ENCODE data around the gene KRT79. TPM values are rescaled to one million over a fixed set of nuclear protein-coding genes. Genes with fewer than 3 reads are reported as not detected.

KRT79 gene
- total and polyA plus RNA-seq, 9 of the 15 experiments (the other 6 are each of a cell fraction or from before 2014, with no cell fraction given) = 0.03 to 2.3 (median 0.23) TPM; not detected in 2

DNA sequence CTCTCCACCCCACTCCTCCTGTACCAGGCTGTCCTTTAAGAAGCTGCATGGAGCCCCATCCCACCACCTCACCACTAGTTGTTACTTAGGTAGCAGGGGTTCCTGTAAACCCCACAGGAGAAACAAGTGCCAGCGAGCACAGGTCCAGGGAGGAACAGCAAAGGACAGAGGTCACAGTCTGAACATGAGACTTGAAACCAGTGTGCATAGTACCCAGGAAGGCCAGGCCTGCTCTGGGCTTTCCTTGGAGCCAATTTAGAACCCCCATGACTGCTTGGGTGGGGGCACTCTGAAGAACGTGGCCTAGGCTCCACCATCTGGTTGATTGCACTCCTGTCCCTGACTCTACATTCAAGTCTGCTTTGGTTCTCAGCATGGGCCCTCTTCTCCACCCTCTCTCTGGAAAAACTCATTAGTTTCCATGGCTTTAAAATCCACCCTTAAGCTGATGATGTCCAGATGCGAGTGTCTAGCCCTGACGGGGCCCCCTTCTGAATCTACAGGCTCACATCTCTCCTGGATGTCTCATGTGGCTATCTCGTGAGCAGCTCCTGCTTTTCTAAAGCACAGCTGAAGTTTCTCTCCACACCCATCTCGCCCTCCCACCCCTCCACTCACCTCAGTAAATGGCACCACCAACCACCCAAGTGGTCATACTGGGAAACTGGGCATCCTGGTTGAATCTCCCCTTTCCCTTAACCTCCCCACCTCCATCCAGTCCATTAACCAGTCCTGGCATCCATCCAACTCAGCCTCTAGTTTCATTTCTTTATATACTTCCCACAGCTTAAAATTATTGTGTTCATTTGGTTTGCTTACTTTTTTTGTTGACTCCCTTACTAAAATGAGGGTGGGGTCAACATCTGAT, 46.6 kb downstream of the KRT79 start:
- Histone ChIP-seq H3K27me3 (ENCODE audit: control insufficient read depth in 2 of 2, insufficient read depth in 2 of 2, low read length in 2 of 2) (peaks cover 8 to 22% of the 10 kb centered on the region in 2 experiments; a peak in 3 of 5 replicates), H3K9me1 (ENCODE audit: control insufficient read depth, insufficient read depth, low read length) (no peaks in the 10 kb centered on the region), H4K20me1 (replicated peaks; ENCODE audit: control insufficient read depth, insufficient read depth, low read length) (no peaks in the 10 kb centered on the region), H3K4me3 (no peak overlapping the region), H3K4me1 (replicated peaks in 1 of 2; ENCODE audit: control insufficient read depth in 2 of 2, insufficient read depth in 2 of 2, low read length in 2 of 2) (peaks cover 8 to 17% of the 10 kb centered on the region in 2 experiments; a peak in 4 of 5 replicates), H3K9me3 (replicated peaks; ENCODE audit: control insufficient read depth, insufficient read depth, low read depth, low read length) (no peaks in the 10 kb centered on the region), H3K36me3 (ENCODE audit: control insufficient read depth, insufficient read depth, low read length) (no peaks in the 10 kb centered on the region), H3K4me2 (ENCODE audit: insufficient read depth, low read length) (no peak overlapping the region), H3K27ac (ENCODE audit: extremely low read depth, low read depth, low read length) (no peak overlapping the region), H3K79me2 (ENCODE audit: control insufficient read depth, insufficient read depth, low read length) (no peaks in the 10 kb centered on the region), H3K9ac (ENCODE audit: insufficient read depth in 1 of 2, low read depth in 2 of 2, low read length in 2 of 2) (no peak overlapping the region), H2AFZ (ENCODE audit: low read depth, low read length) (no peak overlapping the region)
- intact Hi-C loops (cut with micrococcal nuclease) = no loop called here
- 6% methylated on average over 6 of the region's 6 CpGs for WGBS (ENCODE audit: insufficient coverage, low coverage, missing lambda C conversion rate)
- no TSS peak for BruUV-seq (replicated peaks)
- FAIRE-seq (no peak), DNase-seq (ENCODE audit: extremely low read depth in 1 of 4, low spot score in 3 of 4) (no peak), ATAC-seq (no peak)
- TF ChIP-seq FOXM1 (IDR thresholded peaks at IDR 0.05; ENCODE audit: low read depth) (no peak), FOXM1 (CRISPR knock-in tag; IDR thresholded peaks at IDR 0.05; ENCODE audit: low read depth) (no peak), NFIC (IDR thresholded peaks at IDR 0.05) (peak; percentile 77)
- in situ Hi-C loops (cut with MboI) = no loop called here
- CTCF ChIA-PET (ENCODE audit: low intra/inter-chr PET ratio) = no interaction called here
- POLR2A ChIA-PET = interaction anchor here (0.6 to 0.7 kb wide), 2 partner anchors 11 to 16 kb away, joined by 3 read pairs; partner anchors contain the start of gene KRT76

DNA sequence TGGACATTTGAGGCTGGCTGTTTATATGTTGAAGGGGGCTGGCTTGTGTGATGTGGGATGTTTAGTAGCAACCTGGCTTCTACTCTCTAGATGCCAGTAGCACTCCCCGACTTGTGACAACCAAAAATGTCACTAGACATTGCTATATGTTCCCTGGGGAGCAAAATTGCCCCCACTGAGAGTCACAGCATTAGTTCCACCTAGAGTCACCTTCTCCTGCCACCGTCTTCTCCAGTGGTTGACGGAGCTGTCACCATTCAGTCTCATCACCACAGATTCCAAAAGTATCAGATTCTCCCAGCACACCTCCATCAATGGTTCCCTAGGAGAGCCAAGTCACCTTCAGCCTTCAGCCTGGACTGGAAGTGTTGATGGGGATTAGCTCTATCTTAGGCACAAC, 49.2 kb downstream of the KRT79 start:
- Histone ChIP-seq H3K36me3 (ENCODE audit: control insufficient read depth, insufficient read depth, low read length) (no peaks in the 10 kb centered on the region), H3K9me1 (ENCODE audit: control insufficient read depth, insufficient read depth, low read length) (no peaks in the 10 kb centered on the region), H3K4me2 (ENCODE audit: insufficient read depth, low read length) (no peak overlapping the region), H3K9me3 (replicated peaks; ENCODE audit: control insufficient read depth, insufficient read depth, low read depth, low read length) (no peaks in the 10 kb centered on the region), H3K79me2 (ENCODE audit: control insufficient read depth, insufficient read depth, low read length) (no peaks in the 10 kb centered on the region), H3K4me1 (replicated peaks in 1 of 2; ENCODE audit: control insufficient read depth in 2 of 2, insufficient read depth in 2 of 2, low read length in 2 of 2) (peaks cover 0 to 5% of the 10 kb centered on the region in 2 experiments; a peak in 2 of 5 replicates), H3K9ac (ENCODE audit: insufficient read depth in 1 of 2, low read depth in 2 of 2, low read length in 2 of 2) (no peak overlapping the region), H3K27ac (ENCODE audit: extremely low read depth, low read depth, low read length) (no peak overlapping the region), H4K20me1 (replicated peaks; ENCODE audit: control insufficient read depth, insufficient read depth, low read length) (no peaks in the 10 kb centered on the region), H3K27me3 (ENCODE audit: control insufficient read depth in 2 of 2, insufficient read depth in 2 of 2, low read length in 2 of 2) (peaks cover 17 to 28% of the 10 kb centered on the region in 2 experiments; a peak in 4 of 5 replicates), H3K4me3 (no peak overlapping the region), H2AFZ (ENCODE audit: low read depth, low read length) (no peak overlapping the region)
- BruUV-seq (replicated peaks) = no TSS peak
- ChIA-PET POLR2A (no interaction called here), CTCF (ENCODE audit: low intra/inter-chr PET ratio) (no interaction called here)
- in situ Hi-C loops (cut with MboI) (no loop called here), intact Hi-C loops (cut with micrococcal nuclease) (no loop called here)
- no peak for DNase-seq (ENCODE audit: extremely low read depth in 1 of 4, low spot score in 3 of 4)
- no peak for ATAC-seq
- no peak for FAIRE-seq
- 0% methylated on average over 3 of the region's 3 CpGs for WGBS (ENCODE audit: insufficient coverage, low coverage, missing lambda C conversion rate)
- TF ChIP-seq ZNF431 (CRISPR knock-in tag; IDR thresholded peaks at IDR 0.05) (no peak), ZNF57 (CRISPR knock-in tag; IDR thresholded peaks at IDR 0.05) (no peak), ARID2 (IDR thresholded peaks at IDR 0.05) (no peak), RB1 (IDR thresholded peaks at IDR 0.05; ENCODE audit: low read depth) (no peak), POLR2H (tag; IDR thresholded peaks at IDR 0.05; ENCODE audit: low read depth) (no peak), ZNF583 (CRISPR knock-in tag; IDR thresholded peaks at IDR 0.05) (no peak), ZNF282 (CRISPR knock-in tag; IDR thresholded peaks at IDR 0.05) (no peak), ZNF165 (CRISPR knock-in tag; IDR thresholded peaks at IDR 0.05; ENCODE audit: borderline replicate concordance) (no peak)
- TF ChIP-seq, protein P1, sequence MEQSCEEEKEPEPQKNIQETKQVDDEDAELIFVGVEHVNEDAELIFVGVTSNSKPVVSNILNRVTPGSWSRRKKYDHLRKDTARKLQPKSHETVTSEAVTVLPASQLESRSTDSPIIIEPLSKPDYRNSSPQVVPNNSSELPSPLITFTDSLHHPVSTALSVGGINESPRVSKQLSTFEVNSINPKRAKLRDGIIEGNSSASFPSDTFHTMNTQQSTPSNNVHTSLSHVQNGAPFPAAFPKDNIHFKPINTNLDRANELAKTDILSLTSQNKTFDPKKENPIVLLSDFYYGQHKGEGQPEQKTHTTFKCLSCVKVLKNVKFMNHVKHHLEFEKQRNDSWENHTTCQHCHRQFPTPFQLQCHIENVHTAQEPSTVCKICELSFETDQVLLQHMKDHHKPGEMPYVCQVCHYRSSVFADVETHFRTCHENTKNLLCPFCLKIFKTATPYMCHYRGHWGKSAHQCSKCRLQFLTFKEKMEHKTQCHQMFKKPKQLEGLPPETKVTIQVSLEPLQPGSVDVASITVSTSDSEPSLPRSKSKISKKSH (CRISPR knock-in tag; IDR thresholded peaks at IDR 0.05) = no peak
- TF ChIP-seq, protein P2, sequence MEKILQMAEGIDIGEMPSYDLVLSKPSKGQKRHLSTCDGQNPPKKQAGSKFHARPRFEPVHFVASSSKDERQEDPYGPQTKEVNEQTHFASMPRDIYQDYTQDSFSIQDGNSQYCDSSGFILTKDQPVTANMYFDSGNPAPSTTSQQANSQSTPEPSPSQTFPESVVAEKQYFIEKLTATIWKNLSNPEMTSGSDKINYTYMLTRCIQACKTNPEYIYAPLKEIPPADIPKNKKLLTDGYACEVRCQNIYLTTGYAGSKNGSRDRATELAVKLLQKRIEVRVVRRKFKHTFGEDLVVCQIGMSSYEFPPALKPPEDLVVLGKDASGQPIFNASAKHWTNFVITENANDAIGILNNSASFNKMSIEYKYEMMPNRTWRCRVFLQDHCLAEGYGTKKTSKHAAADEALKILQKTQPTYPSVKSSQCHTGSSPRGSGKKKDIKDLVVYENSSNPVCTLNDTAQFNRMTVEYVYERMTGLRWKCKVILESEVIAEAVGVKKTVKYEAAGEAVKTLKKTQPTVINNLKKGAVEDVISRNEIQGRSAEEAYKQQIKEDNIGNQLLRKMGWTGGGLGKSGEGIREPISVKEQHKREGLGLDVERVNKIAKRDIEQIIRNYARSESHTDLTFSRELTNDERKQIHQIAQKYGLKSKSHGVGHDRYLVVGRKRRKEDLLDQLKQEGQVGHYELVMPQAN (IDR thresholded peaks at IDR 0.05; ENCODE audit: borderline replicate concordance) = no peak

All from K562 (cell line).